ENCODE data around the gene RNF32. TPM values are rescaled to one million over a fixed set of nuclear protein-coding genes. Genes with fewer than 3 reads are reported as not detected.

RNF32 gene
- total RNA-seq, 4 donors from 2014 or later: 1.1 to 3.0 (median 2.0) TPM

DNA sequence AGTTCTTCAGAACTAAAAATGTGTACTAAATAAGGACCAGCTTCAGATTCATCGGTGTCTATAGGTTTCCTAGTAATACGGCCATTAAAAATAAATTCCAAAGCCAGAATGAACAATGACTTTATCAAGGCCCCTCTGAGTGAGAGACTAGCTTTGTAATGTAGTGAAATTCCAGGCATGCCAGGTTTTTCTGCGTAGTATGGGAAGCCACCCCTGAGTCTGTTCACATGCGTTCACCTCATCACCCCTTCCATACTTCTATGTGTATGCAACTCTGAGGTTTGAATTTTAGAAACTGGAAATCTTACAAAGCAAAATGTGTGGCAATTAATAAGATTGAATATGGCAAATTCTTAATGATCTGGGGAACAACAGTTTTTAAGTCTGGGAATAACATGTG is 24.5 kb downstream of the RNF32 start:
- 91 to 97% methylated on average over 3 to 4 of the region's 4 CpGs for WGBS, 2 donors (ENCODE audit: low coverage in 1 of 2)
- Histone ChIP-seq H3K27ac (no peak overlapping the region), H3K36me3 (no peaks in the 10 kb centered on the region), H3K4me1 (peaks cover 0 to 12% (median 4%) of the 10 kb centered on the region in 4 donors), H3K9me3 (no peaks in the 10 kb centered on the region), H3K4me3 (no peak overlapping the region), H3K27me3 (no peaks in the 10 kb centered on the region)
- in situ Hi-C loops (cut with MboI; ENCODE audit: low pct_ligation_motif_present in 1 of 4, low pct_unique_long_range_greater_than_20kb in 1 of 4, low sequenced_read_pairs in 3 of 4) (no loop called here), intact Hi-C loops (cut with DNase I; ENCODE audit: low total_unique reads) (no loop called here)
- TF ChIP-seq CTCF (IDR thresholded peaks at IDR 0.05): no peak
- TF ChIP-seq POLR2A (IDR thresholded peaks at IDR 0.05): no peak
- TF ChIP-seq POLR2AphosphoS5 (IDR thresholded peaks at IDR 0.05): no peak
- TF ChIP-seq EP300 (IDR thresholded peaks at IDR 0.05; ENCODE audit: low read depth): no peak
- no peak for DNase-seq

GRCh38 chr7:156666368-156667109 is 26.0 kb downstream of the RNF32 start:
- Histone ChIP-seq H3K36me3 (no peaks in the 10 kb centered on the region), H3K4me1 (peaks cover 0 to 12% (median 4%) of the 10 kb centered on the region in 4 donors), H3K27me3 (no peaks in the 10 kb centered on the region), H3K9me3 (no peaks in the 10 kb centered on the region), H3K27ac (no peak overlapping the region), H3K4me3 (no peak overlapping the region)
- TF ChIP-seq POLR2AphosphoS5 (IDR thresholded peaks at IDR 0.05) (no peak), EP300 (IDR thresholded peaks at IDR 0.05; ENCODE audit: low read depth) (no peak), CTCF (IDR thresholded peaks at IDR 0.05) (no peak), POLR2A (IDR thresholded peaks at IDR 0.05) (no peak)
- peak; percentile 18 for DNase-seq
- intact Hi-C loops (cut with DNase I; ENCODE audit: low total_unique reads): no loop called here
- in situ Hi-C loops (cut with MboI; ENCODE audit: low pct_ligation_motif_present in 1 of 4, low pct_unique_long_range_greater_than_20kb in 1 of 4, low sequenced_read_pairs in 3 of 4): no loop called here
- 41 to 42% methylated on average over 5 to 8 of the region's 8 CpGs for WGBS, 2 donors (ENCODE audit: low coverage in 1 of 2)

GRCh38 chr7:156667110-156667426 is 26.5 kb downstream of the RNF32 start:
- no peaks in the 10 kb centered on the region for H3K36me3 ChIP-seq
- in situ Hi-C loops (cut with MboI; ENCODE audit: low pct_ligation_motif_present in 1 of 4, low pct_unique_long_range_greater_than_20kb in 1 of 4, low sequenced_read_pairs in 3 of 4): no loop called here
- H3K4me3 ChIP-seq: no peak overlapping the region
- intact Hi-C loops (cut with DNase I; ENCODE audit: low total_unique reads): no loop called here
- H3K4me1 ChIP-seq: peaks cover 0 to 12% (median 4%) of the 10 kb centered on the region in 4 donors
- no peaks in the 10 kb centered on the region for H3K9me3 ChIP-seq
- no peaks in the 10 kb centered on the region for H3K27me3 ChIP-seq
- no peak overlapping the region for H3K27ac ChIP-seq
- WGBS, 2 donors (ENCODE audit: low coverage in 1 of 2): 29 to 42% methylated on average over 1 of the region's 1 CpG
- no peak for DNase-seq
- TF ChIP-seq POLR2A (IDR thresholded peaks at IDR 0.05): no peak
- no peak for TF ChIP-seq CTCF (IDR thresholded peaks at IDR 0.05)
- TF ChIP-seq POLR2AphosphoS5 (IDR thresholded peaks at IDR 0.05): no peak
- TF ChIP-seq EP300 (IDR thresholded peaks at IDR 0.05; ENCODE audit: low read depth): no peak

DNA sequence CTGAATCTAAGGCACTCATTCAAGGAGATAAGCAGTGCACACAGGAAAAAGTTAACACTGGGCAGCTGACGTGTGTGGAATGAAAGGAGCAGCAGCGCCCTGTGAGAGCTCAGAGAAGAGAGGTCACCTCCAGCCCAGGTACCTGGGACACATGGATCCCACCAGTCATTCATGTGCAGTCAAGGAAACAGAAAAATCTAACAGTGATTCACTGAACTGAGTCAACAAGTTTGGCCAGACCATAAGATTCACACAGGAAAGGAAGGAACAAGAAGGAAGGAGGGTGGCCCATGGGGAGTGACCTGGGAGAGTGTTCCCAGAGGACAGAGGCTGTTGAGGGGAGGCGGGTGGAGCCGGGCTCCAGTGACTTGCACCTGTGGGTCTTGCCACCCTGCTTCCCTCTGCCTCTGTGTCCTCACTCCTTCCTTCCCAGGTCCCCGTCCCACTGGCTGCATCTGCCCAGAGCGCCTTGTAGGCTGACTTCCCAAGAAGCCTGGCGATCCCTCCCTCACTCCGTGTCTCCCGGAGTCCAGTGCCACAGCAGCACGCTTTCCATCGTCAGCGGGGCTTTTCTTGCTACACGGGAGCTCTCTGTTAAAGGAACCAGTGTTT is 27.7 kb downstream of the RNF32 start:
- TF ChIP-seq EP300 (IDR thresholded peaks at IDR 0.05; ENCODE audit: low read depth): no peak
- TF ChIP-seq CTCF (IDR thresholded peaks at IDR 0.05): no peak
- no peak for TF ChIP-seq POLR2A (IDR thresholded peaks at IDR 0.05)
- no peak for TF ChIP-seq POLR2AphosphoS5 (IDR thresholded peaks at IDR 0.05)
- 90 to 100% methylated on average over 1 to 13 of the region's 13 CpGs for WGBS, 2 donors (ENCODE audit: low coverage in 1 of 2)
- Histone ChIP-seq H3K27ac (no peak overlapping the region), H3K4me3 (no peak overlapping the region), H3K27me3 (no peaks in the 10 kb centered on the region), H3K4me1 (peaks cover 0 to 12% (median 4%) of the 10 kb centered on the region in 4 donors), H3K36me3 (no peaks in the 10 kb centered on the region), H3K9me3 (no peaks in the 10 kb centered on the region)
- in situ Hi-C loops (cut with MboI; ENCODE audit: low pct_ligation_motif_present in 1 of 4, low pct_unique_long_range_greater_than_20kb in 1 of 4, low sequenced_read_pairs in 3 of 4): no loop called here
- intact Hi-C loops (cut with DNase I; ENCODE audit: low total_unique reads): no loop called here
- no peak for DNase-seq
